HG02588 (cell line): ENCODE measurements around the gene NUPR1.
"Not testable (repeated sequence)": the region's sequence is repeated elsewhere in the genome, so short reads cannot be mapped to it uniquely, and the experiment has no call there.

Experiments used
- ATAC-seq: cut with Tn5 transposase; IDR thresholded peaks from one replicate; pipeline ENCODE4 v1.9.1; 2021; ENCODE audit warnings: mild to moderate bottlenecking, moderate library complexity; ENCODE audit not compliant: unreplicated experiment

The NUPR1 gene

DNA sequence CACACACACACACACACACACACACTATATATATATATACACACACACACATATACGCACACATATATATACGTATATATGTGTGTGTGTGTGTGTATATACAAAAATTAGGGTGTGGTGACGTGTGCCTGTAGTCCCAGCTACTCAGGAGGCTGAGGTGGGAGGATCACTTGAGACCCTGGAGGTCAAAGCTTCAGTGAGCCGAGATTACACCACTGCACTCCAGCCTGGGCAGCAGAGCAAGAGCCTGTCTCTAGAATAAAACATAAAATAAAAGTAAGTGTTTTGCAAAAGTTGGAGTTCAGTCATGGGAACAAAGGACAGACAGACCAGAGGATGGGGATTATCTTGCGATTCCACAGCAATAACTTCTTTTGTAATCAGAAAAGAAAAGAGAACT lies 10.8 kb downstream of the NUPR1 start:
- ATAC-seq = no peak

DNA sequence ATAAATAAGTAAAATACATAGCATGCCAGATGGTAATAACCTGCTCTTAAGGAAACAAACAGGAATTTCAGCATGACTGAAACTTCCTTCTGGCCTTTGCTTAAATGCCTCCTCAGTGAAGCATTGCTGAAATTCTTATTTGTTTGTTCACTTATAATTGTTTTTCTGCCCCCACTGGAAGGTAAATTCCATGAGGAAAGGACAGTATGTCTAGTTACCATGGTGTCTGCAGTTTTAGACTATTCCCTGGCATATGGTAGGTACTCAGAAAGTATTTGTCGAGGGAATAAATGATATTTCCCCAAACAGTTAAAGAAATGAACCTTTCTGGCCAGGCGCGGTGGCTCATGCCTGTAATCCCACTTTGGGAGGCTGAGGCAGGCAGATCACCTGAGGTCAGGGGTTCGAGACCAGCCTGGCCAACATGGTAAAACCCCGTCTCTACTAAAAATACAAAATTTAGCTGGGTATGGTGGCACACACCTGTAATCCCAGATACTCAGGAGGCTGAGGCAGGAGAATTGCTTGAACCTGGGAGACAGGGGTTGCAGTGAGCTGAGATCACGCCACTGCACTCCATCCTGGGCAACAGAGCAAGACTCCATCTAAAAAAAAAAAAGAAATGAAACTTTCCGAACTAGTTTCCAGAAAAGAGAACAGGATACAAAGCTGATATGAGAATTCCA lies 11.5 kb downstream of the NUPR1 start:
- ATAC-seq = not testable (repeated sequence)

DNA sequence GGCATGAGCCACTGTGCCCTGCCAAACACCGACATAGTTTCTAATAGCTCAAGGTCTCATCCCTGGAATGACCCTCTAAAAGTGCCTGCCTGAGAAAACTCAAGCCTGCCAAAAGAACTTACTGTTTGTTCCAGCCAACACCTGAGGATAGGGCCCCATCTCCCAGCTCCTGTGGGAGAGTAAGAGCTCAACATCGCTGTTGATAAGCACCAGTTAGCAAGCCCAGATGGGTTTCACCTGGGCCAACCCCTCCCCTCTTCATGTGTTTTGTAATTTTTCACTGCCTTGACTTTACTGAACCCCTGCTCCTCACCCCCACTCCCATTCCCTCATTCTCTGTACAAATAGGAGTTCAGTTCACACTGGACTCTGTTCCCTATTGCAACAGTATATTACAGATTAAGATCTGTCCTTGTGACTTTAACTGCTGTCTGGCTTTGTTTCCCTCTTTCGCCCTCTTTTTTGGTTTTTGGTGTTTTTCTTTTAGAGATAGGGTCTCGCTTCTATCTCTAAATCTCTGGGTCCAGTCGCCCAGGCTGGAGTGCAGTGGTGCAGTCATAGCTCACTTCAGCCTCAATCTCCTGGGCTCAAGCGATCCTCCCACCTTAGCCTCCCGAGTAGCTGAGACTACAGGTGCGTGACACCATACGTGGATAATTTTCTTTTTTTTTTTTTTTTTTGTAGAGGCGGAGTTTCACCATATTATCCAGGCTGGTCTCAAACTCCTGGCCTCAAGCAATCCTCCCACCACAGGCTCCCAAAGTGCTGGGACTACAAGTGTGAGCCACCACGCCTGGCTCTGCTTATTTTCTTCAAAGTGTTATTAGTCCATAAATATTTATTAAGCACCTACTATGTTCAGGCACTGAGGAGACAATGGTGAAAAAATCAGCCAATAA lies 12.3 kb downstream of the NUPR1 start:
- no peak for ATAC-seq

DNA sequence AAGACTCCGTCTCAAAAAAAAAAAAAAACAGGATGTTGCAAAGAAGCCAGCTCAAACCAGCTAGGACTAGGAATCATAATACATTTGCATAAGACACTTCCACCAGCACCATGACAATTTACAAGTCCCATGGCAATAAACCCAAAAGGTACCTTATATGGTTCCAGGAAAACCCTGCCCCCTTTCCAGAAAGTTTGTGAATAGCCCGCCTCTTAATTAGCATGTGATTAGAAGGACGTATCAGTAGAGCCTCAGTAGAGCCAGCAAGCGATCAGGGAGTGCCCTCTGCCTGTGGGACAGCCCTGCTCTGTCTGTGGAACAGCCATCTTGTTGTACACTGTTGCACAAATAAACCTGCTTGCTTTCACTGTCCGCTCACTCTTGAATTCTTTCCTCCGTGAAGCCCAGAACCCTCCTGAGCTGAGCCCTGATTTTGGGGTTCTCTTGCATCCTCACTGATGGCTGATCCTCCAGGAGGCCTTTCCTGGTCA lies 14.0 kb downstream of the NUPR1 start:
- no peak for ATAC-seq

DNA sequence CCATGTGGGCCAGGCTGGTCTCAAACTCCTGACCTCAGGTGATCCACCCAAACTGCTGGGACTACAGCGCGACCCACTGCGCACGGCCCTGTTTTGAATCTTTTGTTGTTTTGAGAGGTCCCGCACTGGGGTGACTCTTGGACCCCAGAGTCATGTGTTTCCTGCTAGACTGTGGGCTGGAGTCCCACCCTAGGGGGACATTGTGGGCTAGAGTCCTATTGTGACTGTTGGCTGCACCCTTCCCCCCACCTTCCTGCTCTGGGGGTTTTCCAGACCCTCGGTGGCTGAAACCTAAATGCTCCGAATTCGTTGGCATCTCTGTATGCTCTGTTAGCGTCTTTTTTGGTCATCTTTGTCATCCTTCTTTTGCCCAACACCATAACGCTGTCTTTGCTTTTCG lies 16.0 kb downstream of the NUPR1 start:
- no peak for ATAC-seq

DNA sequence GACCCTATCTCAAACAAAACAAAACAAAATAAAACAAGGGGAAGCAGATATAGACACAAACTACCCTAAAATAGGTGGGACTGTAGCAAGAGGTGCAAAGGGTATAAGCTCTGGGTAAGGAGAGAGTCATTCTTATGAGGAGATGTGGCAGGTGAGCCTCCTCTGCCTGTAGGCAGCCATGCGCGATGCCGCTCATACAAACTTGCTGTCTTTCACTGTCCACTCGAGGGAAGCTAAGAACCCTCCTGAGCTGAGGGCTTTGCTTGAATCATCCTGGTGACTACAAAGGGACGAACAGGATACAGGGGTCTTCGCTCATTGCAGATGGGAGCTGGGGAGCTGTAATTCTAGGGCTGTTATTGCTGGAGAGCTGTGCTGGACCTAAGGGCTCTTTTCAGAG lies 17.3 kb downstream of the NUPR1 start:
- ATAC-seq = no peak

DNA sequence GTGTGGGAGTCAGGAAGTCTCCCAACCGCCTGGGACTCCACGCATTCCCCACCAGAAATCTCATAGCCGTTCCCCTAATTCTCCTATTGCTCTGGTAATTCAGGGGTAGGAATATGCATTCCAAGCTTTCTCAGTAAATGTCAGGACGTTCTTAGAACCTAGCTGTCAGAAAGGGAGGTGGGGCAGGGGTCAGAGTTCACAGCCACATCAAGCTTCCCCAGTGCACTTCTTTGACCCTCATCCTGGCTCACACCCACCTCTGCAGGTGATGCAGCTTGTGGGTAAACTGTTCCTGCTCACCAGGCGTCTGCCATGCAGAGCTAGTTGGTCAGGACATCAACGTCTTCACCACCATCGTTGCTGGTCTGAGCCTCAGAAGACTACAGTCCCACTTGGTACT lies 18.1 kb downstream of the NUPR1 start:
- no peak for ATAC-seq

DNA sequence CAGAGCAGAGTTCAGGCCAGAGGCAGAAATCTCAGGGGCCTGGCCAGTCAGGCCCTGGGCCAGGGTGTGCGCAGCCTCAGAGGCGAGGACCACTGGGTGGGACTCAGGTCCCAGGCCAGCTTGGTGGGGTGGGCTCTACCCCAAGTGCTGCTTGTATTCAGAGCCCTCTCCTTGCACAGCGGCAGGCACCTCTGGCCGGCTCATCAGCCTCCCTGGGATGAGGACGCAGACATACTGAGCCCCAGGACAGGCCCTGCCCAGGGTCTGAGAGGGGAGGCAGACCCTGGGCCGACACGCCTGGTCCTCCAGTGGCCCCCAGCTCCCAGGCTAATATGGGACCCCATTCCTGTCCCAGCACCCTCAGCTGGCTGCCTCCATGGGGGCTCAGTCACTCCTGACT lies 24.5 kb downstream of the NUPR1 start:
- no peak for ATAC-seq

DNA sequence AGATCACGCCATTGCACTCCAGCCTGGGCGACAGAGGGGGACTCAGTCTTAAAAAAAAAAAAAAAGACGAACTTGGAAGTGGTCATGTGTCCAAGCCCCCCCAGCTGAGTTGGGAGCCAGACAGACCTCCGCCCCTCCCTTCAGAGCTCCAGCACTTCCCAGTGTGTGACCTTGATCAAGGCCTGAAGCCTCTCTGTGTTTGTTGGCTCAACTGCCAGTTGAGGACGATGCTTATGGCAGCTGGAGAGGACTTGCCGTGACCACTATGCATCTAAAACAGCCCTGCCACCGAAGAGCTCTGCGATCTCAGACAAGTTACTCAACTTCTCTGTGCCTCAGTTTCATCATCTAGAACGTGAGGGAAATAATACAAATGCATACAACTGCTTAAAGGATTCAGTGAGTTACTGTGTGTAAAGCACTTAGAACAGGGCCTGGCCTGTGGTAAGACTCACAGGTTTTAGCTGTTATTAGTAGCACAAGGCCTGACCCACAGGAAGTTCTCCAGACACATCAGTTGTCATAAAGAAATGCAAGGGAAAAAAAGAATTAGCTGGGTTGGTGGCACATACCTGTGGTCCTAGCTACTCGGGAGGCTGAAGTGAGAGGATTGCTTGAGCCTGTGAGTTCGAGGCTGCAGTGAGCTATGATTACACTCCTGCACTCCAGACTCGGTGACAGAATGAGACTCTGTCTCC lies 25.1 kb downstream of the NUPR1 start:
- no peak for ATAC-seq

DNA sequence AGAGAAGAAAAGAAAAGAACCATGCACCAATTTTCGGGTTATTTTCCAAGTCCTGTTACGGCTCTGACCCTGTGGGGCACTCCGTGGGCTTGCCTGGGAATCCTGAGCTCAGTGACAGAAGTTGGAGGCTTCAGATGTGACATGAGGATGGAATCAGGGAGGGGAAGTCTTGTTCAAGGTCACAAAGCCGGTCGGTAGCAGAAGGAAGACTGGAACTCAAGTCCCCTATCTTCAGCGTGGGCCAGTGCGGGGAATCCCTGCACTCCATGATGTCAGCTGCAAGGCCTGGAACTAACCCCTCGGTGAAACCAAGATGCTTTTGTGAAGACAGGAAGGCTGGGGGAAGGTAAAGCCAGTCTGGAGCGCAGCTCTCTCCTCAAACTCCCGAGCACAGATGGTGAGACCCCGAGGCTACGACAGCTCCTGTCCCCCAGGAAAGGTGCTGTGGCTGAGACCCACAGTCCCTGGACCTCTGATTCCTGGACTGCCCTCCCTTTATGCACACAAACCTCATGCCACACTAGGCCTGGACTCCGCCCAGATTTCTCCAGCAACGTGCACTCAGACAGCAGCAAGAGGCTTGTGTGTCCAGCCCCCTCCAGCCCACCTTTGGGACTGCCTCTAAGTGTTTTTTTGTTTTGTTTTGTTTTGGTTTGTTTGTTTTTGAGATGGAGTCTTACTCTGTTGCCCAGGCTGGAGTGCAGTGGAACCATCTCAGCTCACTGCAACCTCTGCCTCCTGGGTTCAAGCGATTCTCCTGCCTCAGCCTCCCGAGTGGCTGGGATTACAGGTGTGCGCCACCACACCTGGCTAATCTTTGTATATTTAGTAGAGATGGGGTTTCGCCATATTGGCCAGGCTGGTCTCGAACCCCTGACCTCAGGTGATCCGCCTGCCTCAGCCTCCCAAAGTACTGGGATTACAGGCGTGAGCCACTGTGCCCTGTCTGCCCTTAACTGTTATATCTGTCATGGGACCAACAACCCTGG lies 26.7 kb downstream of the NUPR1 start:
- ATAC-seq = no peak

DNA sequence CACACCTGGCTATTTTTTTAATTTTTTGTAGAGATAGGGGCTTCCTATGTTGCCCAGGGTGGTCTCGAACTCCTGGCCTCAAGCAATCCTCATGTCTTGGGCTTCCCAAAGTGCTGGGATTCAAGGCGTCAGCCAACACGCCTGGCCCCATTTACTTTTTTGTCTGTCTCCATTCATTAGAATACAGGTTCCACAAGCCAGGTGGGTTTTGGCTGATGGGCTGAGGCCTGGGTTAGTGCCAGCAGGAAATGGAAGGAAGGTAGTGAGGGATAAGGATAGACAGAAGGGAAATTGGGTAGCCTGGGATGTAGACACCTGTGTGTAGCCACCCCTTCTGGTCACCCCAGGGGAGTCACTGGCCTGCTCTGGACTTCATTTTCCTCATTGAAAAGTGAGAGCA lies 27.7 kb downstream of the NUPR1 start:
- ATAC-seq = no peak

DNA sequence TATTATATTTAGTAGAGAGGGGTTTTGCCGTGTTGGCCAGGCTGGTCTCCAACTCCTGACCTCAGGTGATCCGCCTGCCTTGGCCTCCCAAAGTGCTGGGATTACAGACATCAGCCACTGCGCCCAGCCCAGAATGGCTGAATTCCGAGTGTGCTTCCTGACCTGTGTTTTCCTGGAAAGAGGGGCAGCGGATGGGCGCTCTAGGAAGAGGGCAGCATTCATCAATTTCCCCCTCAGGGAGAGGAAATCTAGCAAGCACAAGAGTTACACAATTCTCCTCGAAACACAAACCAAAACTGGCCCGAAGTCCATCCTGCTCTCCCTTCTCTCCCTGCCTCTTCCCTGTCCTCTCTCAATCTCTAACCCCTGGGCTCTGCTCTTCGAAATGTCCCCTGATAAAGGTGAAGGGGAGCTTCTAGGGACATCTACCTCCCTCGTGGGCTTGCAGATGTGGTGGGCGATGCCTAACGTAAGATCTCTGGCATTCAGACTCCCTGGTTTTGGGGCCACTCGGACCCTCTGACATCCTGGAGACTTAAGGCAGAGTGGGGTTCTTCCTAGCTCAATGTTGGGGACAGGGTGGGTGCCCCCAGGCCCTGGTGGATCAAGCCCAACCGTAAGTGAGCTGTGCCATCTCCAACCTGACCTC lies 33.2 kb downstream of the NUPR1 start:
- no peak for ATAC-seq

DNA sequence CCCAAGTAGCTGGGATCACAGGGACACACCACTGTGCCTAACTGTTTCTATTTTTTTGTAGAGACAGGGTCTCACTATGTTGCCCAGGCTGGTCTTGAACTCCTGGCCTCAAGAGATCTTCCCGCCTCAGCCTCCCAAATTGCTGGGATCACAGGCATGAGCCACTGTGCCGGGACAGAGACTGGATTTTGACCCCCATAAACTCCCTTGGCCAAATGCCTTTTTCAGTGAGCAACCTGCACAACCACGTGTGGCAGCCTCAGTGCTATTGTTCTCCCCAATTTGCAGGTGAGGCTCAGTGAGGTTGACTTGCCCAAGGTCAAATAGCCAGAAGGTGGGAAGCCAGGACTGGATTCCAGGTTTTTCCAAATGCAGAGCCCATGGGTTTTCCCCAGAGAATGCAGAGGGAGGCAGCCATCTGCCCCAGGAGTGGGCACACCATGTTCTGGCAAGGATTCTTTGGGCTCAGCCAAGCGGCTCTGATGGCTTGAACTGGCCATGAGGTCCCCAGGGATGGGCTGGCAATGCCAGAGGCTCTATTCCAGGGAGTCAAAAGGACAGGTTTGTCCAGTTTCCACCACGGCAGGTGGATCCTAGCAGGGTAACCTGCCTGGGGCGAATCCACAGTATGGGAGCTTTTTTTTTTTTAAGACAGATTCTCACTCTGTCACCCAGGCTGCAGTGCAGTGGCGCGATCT lies 33.9 kb downstream of the NUPR1 start:
- ATAC-seq = no peak

DNA sequence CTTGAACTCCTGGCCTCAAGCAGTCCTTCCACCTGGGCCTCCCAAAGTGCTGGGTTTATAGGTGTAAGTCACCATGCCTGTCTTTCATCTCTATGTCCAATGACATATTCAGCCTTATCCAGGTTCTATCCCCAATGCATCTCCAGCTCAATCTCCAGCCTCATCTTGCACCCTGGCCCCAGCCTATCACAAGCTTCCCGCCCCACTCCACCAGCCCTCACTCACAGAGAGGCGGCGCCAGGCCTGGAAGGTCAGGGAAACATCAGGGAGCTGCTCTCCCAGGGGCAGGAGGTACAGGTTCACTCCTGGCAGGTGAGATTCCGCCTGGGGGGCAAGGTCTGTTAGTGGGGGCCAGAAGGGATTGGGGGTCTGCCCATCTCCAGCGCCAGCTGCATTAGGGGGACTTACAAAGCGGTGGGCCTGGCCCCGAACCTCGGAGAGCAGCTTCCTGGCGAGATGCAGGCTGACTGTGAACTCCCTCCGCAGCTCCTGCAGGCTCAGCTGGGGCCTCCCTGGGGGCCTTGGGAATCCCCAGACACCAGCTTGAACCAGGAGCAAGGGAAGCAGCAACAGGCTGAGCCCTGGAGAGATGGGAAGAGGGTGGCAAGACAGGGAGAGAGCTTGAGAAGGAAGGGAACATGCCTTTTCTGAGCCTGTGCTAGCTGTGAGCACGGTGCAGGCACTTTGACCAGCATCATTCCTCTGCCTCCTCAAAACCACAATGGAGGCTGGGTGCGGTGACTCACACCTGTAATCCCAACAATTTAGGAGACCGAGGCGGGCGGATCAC lies 35.1 kb downstream of the NUPR1 start:
- no peak for ATAC-seq

DNA sequence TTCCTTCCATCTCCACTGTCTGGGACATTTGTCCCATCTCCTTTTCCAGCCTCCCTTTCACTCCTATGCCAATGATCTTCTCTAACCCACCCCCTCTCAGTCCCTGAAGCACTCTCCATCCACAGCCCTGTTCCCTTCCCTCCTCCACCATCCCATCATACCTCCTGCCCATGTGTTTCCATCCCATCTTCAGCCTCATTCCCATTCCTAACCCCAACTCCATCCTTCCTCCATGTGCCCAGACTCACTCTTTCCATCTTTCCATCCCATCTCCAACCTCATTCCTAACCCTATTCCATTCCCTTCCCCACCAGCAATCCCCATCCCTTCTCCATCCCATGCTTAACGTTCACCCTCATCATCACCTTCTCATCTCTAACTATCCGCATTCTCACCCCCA lies 36.5 kb downstream of the NUPR1 start:
- ATAC-seq = no peak

DNA sequence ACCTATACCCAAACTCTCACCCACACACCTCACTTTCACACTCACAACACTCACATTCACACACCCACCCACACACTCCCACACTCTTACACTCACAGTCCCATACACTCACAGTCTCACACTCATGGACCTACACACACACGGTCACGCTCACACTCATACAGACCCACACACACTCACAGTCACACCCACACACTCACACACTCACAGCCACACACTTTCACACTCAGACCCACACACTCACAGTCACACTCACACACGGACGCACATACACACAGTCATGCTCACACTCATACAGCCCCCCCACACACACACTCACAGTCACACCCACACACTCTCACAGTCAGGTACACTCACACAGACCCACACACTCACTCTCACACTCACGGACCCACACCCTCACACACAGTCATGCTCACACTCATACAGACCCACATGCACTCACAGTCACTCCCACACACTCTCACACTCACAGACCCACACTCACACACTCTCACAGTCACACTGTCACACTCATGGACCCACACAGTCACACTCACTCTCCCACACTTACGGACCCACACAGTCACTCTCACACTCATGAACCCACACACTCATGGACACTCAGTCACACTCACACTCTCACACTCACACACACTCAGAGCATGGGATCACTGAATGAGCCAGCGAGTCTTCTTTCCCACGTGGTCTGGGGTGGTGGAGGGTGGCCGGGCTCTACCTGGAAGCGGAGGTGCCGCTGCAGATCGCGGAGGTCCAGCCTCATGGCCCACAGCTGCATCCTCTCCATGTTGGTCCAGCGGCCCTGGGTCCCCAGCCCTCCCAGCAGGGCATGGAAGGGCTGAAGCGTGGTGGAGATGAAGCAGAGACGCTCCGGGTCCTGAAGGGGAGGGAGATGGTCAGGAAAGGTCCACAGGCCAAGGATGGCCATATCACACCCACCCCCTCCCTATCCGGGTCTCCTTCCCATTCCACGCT lies 37.2 kb downstream of the NUPR1 start:
- no peak for ATAC-seq

DNA sequence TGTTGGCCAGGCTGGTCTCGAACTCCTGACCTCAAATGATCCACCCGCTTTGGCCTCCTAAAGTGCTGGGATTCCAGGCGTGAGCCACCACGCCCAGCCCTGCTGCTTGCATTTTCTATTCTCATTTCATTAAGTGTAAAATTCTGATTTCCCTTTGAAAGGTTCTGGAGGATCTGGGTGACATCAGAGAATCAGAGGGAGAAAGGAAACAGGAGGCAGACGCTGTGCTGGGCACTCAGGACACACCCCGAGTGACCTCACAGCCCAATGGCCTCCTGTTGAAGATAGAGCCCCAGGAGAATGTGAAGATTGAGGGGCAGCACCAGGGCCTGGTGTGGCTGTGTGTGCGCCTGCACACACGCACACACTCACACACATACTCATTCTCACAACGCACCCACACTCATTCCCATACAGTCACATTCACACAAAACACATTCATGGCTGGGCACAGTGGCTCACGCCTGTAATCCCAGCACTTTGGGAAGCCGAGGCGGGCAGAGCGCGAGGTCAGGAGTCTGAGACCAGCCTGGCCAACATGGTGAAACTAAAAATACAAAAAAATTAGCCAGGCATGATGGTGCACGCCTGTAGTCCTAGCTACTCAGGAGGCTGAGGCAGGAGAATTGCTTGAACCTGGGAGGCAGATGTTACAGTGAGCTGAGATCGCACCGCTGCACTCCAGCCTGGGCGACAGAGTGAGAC lies 38.1 kb downstream of the NUPR1 start:
- ATAC-seq = not testable (repeated sequence)
